ENCODE data around the gene DAND5.
A peak's percentile ranks its signal among the peaks of the same experiment; 100 is the strongest.

Gene DAND5

DNA sequence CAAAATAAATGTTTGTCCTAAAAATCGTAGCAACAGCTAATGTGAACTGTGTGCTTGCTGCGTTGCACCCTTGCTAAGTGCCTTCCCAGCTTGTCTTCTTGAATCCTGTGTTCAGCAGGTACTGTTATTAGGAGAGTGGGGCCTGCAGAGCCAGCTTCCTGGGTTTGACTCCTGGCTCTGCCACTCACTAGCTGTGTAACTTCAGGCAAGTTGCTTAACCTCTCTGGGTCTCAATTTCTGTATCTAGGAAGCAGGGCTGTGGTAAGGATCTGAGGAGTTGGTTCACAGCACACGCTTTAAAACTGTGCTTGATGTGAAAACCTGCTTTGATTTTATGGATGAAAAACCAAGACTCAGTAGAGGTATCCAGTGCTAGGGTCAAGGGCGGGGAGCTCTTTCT, 35.9 kb downstream of the DAND5 start:
- no peak overlapping the region for H3K4me3 Mint-ChIP-seq
- H3K36me3 Mint-ChIP-seq, result no peaks in the 10 kb centered on the region
- no peaks in the 10 kb centered on the region for H3K9me3 Mint-ChIP-seq
- no peak for ATAC-seq
- H3K27me3 Mint-ChIP-seq, result peaks cover 50% of the 10 kb centered on the region
- no peak overlapping the region for H3K27ac Mint-ChIP-seq
- H3K4me1 Mint-ChIP-seq, result peaks cover 1% of the 10 kb centered on the region

DNA sequence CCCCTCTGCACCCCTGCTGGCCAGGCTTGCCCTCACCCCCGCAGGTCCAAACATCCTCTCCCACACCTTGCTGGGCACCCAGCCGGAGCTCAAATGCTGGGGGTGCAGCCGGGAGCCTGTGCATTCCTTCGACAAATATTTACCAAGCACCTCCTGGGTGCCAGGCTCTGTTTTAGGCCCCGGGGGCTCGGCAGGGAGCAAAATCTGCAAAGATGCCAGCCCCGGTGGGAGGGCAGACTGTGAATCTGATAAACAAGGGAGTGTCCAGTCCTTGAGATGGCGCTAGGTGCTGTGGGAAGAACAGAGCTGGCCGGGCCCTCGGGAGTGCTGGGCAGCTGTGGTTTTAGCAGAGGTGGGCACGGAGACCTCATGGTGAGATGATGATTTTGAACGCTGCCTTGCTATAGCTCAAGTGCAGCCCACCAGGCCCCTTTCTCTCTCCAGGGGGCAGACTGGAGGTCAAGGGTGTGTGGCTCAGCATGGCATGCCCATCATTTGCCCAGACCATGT, 36.5 kb downstream of the DAND5 start:
- ATAC-seq, result no peak
- H3K27ac Mint-ChIP-seq, result no peak overlapping the region
- H3K36me3 Mint-ChIP-seq, result no peaks in the 10 kb centered on the region
- peaks cover 56% of the 10 kb centered on the region for H3K27me3 Mint-ChIP-seq
- H3K4me3 Mint-ChIP-seq, result no peak overlapping the region
- H3K9me3 Mint-ChIP-seq, result no peaks in the 10 kb centered on the region
- peaks cover 6% of the 10 kb centered on the region for H3K4me1 Mint-ChIP-seq

GRCh38 chr19:13006431-13007281, 37.3 kb downstream of the DAND5 start:
- H3K9me3 Mint-ChIP-seq, result no peaks in the 10 kb centered on the region
- no peak overlapping the region for H3K27ac Mint-ChIP-seq
- H3K27me3 Mint-ChIP-seq, result peaks cover 64% of the 10 kb centered on the region
- H3K36me3 Mint-ChIP-seq, result no peaks in the 10 kb centered on the region
- H3K4me3 Mint-ChIP-seq, result no peak overlapping the region
- peaks cover 6% of the 10 kb centered on the region for H3K4me1 Mint-ChIP-seq
- no peak for ATAC-seq

- no peak overlapping the region for H3K27ac Mint-ChIP-seq
- H3K9me3 Mint-ChIP-seq, result no peaks in the 10 kb centered on the region
- H3K36me3 Mint-ChIP-seq, result no peaks in the 10 kb centered on the region
- peaks cover 72% of the 10 kb centered on the region for H3K27me3 Mint-ChIP-seq
- H3K4me3 Mint-ChIP-seq, result no peak overlapping the region
- H3K4me1 Mint-ChIP-seq, result peaks cover 8% of the 10 kb centered on the region
- no peak for ATAC-seq
These were observed 38.1 kb downstream of the DAND5 start for GRCh38 chr19:13007292-13008045.

GRCh38 chr19:13008926-13009787, 39.8 kb downstream of the DAND5 start:
- no peak for ATAC-seq
- H3K36me3 Mint-ChIP-seq, result no peaks in the 10 kb centered on the region
- H3K27me3 Mint-ChIP-seq, result peaks cover 79% of the 10 kb centered on the region

DNA sequence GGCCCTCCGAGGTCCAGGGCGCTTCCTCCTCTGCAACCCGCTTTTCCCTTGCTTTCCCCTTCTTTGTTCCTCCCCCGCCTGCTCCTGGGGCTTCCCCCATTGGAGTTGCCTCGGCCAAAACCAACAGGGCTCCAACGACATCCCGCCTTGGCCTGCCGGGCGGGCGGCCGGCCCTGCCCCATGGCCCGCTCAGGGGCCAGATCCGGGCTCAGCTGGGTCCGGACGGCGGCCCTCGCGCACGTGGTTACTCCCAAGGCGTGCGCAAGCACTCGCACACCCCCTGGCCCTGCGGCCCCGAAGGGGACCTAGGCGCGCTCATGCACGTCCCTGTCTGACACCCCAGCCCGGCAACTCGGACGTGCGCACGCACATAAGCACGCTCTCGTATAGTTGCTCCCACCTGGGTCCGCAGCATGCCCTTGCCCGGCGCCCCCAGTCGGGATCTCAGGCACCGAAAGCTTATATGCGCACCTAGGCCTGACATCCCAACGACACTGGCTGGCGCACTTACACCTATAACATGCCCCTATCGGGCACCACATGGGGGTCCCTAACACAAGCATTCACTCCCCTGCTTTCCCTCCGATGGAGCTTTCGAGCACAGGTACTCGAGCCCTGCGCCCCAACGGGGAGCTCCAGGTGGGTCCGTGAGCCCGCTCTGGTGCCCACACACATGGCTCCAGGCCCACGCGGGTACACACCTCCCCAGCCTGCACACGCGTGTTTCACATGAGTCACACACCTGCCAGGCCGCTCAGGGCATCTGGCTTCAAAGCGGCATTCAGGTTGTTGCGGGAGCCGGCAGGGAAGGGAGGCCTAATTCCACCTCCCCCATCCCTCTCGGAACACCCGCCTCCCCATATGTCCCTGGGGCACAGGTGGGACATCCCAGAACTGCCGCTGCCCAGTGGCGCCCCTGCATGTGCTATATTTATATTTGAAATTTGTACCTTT, 40.9 kb downstream of the DAND5 start:
- Mint-ChIP-seq H3K36me3 (no peaks in the 10 kb centered on the region), H3K4me3 (no peak overlapping the region), H3K9me3 (no peaks in the 10 kb centered on the region), H3K27ac (no peak overlapping the region), H3K4me1 (peaks cover 32% of the 10 kb centered on the region), H3K27me3 (peaks cover 83% of the 10 kb centered on the region)
- no peak for ATAC-seq

More at GRCh38 chr19:13008926-13009787, 39.8 kb downstream of the DAND5 start:
- Mint-ChIP-seq H3K4me1 (peaks cover 25% of the 10 kb centered on the region), H3K4me3 (no peak overlapping the region), H3K27ac (no peak overlapping the region), H3K9me3 (no peaks in the 10 kb centered on the region)

DNA sequence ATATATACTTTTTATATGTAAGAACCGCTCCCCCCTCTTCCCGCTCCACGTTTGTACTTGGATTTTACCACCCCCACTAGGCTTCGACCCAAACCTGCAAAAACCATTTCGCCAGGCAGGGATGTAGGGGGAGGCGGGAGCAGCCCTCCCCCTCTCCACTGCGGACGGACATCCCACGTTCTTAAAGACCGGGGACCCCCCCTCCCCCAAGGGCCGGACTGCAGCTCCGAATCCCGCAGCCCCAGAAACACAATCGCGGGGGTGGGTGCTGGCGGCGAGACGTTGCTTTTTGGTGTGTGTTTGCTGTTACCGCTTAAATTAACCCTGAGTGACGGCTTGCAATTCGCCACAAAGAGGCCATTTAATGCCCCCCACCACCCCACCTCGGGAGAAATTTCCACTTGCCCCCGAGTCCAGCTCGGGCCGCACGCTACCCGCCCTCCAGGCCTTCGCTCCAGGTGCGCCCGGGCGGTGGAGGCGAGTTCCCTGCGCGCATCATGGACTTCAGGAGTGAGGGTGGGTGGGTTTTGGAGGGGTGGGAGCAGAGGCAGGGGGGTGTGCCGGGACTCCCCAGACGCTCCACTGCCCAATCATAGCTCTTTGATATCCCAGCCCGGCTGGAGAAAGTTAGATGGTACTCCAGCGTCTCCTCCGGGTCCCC, 41.7 kb downstream of the DAND5 start:
- H3K27ac Mint-ChIP-seq, result no peak overlapping the region
- no peaks in the 10 kb centered on the region for H3K36me3 Mint-ChIP-seq
- H3K4me1 Mint-ChIP-seq, result peaks cover 32% of the 10 kb centered on the region
- H3K9me3 Mint-ChIP-seq, result no peaks in the 10 kb centered on the region
- H3K27me3 Mint-ChIP-seq, result peaks cover 79% of the 10 kb centered on the region
- ATAC-seq, result no peak
- no peak overlapping the region for H3K4me3 Mint-ChIP-seq

DNA sequence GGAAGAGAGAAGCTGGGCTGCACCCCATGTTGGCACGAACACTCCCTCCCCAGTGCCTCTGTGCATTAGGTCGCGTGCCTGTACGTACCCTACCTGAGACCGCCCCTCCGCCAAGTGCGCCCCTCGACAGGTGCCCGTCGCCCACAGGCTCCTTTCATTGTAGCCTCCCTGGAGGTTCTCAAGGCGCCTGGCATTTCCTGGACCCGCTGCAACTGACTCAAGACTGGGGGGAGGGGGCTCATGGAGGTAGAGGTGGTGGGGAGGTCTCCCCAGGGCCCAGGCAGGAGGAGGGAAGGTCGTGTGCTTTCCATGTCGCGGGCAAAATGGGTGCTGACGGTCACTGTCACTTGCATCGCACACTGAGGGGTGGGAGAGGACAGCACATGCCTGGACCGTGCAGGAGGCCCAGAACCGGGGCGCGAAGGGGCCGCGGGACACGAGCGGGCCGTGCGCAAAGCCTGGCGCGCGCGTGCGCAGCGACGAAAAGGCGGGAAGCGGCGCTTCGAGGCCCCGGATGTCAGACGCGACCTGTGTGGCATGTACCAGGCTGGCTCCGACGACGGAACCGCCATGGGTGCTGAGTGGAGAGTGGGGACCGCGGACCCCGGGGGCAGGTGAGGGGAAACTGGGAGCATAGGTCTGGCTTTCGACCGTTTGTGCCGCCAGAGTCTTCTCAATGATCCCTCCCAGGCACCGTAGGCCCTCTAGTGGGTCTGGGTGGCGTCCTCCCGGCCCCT, 42.4 kb downstream of the DAND5 start:
- H3K27ac Mint-ChIP-seq, result no peak overlapping the region
- no peaks in the 10 kb centered on the region for H3K36me3 Mint-ChIP-seq
- no peaks in the 10 kb centered on the region for H3K9me3 Mint-ChIP-seq
- H3K27me3 Mint-ChIP-seq, result peaks cover 84% of the 10 kb centered on the region
- no peak for ATAC-seq
- no peak overlapping the region for H3K4me3 Mint-ChIP-seq
- peaks cover 36% of the 10 kb centered on the region for H3K4me1 Mint-ChIP-seq

DNA sequence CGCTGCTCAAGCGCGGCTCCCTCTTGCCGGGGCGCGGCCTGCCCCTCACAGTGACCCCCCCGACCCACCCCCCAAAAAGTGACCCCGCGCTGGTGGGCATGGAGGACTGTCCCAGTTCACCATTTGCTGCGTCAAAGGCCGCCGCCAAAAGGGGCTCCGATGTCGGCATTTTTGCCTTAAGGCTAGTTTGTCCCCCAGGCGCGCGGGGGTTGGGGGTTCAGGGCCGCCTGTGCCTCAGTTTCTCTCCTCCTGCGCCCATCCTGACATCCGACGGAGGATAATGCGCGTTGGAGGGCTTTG, 43.0 kb downstream of the DAND5 start:
- no peak for ATAC-seq
- Mint-ChIP-seq H3K4me3 (peak overlapping the region; percentile 83), H3K27me3 (peaks cover 90% of the 10 kb centered on the region), H3K4me1 (peaks cover 40% of the 10 kb centered on the region), H3K27ac (peak overlapping the region; percentile 70), H3K36me3 (no peaks in the 10 kb centered on the region), H3K9me3 (no peaks in the 10 kb centered on the region)

GRCh38 chr19:13012690-13013608, 43.6 kb downstream of the DAND5 start:
- peak overlapping the region; percentile 70 for H3K27ac Mint-ChIP-seq
- H3K4me1 Mint-ChIP-seq, result peaks cover 40% of the 10 kb centered on the region

GRCh38 chr19:13013649-13014048, 44.3 kb downstream of the DAND5 start:
- Mint-ChIP-seq H3K9me3 (no peaks in the 10 kb centered on the region), H3K36me3 (no peaks in the 10 kb centered on the region), H3K4me3 (peak overlapping the region; percentile 83), H3K27me3 (peaks cover 95% of the 10 kb centered on the region), H3K4me1 (peaks cover 40% of the 10 kb centered on the region), H3K27ac (peak overlapping the region; percentile 70)
- no peak for ATAC-seq

More at GRCh38 chr19:13012690-13013608, 43.6 kb downstream of the DAND5 start:
- peak overlapping the region; percentile 83 for H3K4me3 Mint-ChIP-seq
- H3K36me3 Mint-ChIP-seq, result no peaks in the 10 kb centered on the region
- peaks cover 95% of the 10 kb centered on the region for H3K27me3 Mint-ChIP-seq
- H3K9me3 Mint-ChIP-seq, result no peaks in the 10 kb centered on the region
- ATAC-seq, result peak; percentile 28

DNA sequence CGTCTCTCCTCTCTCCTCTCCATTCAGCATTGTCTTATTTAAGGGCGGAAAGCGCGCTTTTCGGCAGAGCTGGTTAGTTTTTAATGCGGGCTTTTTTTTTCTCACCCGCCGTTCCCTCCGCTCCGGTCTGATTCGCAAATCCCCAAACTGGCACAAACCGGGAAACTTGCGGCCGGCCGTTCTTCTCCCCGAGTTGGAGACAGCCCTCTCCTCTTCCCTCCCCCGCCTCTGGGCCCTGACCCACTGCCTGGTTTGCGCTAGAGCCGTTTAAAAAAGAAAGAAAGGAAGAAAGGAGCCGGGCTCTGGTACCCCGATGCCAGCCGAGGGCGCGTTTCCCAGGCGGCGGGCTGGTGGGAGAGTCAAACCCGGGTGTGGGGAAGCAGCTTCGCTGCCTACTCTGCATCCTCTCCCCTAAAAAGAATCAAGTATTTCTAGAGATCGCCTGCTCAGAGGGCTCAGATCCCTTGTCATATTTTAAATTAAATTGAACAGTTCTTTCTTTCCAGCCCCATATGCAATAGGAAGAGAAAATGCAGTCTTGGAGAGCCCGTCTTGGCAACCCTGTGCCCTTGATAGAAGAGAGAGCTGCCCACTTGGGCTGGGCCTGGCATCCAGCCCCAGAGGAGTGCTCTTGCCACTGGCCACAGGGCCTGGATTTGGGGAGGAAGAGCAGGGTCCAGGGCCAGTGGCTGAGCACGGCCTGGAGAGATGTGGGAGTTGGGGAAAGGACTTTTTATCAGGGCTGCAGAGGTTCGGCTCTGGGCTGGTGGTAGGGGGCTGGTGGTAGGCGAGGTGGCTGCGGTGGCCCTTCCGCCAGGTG, 44.9 kb downstream of the DAND5 start:
- Mint-ChIP-seq H3K4me1 (peaks cover 40% of the 10 kb centered on the region), H3K4me3 (peak overlapping the region; percentile 66), H3K36me3 (no peaks in the 10 kb centered on the region), H3K27ac (peak overlapping the region; percentile 70), H3K9me3 (no peaks in the 10 kb centered on the region), H3K27me3 (peaks cover 88% of the 10 kb centered on the region)
- ATAC-seq, result no peak
